ENCODE data around the gene ZBTB20.
"Not testable (repeated sequence)": the region's sequence is repeated elsewhere in the genome, so short reads cannot be mapped to it uniquely, and the experiment has no call there.

DNA sequence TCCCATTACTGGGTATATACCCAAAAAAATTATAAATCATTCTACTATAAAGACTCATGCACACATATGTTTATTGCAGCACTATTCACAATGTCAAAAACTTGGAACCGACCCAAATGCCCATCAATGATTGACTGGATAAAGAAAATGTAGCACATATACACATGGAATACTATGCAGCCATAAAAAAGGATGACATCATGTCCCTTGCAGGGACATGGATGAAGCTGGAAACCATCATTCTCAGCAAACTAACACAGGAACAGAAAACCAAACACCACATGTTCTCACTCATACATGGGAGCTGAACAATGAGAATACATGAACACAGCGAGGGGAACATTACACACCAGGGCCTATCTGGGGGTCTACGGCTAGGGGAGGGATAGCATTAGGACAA, 467.3 kb downstream of the ZBTB20 start:
- TF ChIP-seq POLR2A (IDR thresholded peaks at IDR 0.05), result not testable (repeated sequence)
- TF ChIP-seq, protein P1, sequence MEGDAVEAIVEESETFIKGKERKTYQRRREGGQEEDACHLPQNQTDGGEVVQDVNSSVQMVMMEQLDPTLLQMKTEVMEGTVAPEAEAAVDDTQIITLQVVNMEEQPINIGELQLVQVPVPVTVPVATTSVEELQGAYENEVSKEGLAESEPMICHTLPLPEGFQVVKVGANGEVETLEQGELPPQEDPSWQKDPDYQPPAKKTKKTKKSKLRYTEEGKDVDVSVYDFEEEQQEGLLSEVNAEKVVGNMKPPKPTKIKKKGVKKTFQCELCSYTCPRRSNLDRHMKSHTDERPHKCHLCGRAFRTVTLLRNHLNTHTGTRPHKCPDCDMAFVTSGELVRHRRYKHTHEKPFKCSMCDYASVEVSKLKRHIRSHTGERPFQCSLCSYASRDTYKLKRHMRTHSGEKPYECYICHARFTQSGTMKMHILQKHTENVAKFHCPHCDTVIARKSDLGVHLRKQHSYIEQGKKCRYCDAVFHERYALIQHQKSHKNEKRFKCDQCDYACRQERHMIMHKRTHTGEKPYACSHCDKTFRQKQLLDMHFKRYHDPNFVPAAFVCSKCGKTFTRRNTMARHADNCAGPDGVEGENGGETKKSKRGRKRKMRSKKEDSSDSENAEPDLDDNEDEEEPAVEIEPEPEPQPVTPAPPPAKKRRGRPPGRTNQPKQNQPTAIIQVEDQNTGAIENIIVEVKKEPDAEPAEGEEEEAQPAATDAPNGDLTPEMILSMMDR (IDR thresholded peaks at IDR 0.05), result not testable (repeated sequence)
